Fibroblast of pulmonary artery (primary cell): Measurements from ENCODE around the gene MTHFD1L.

Source experiments
- DNase-seq: peaks from one replicate; pipeline ENCODE4 v3.0.0-alpha.2; 2010; ENCODE audit warnings: low read depth
- H3K4me3 ChIP-seq: replicated peaks from 2 replicates; pipeline ENCODE4 v1.5.1; 2011; ENCODE audit warnings: low read depth, mild to moderate bottlenecking, control low read depth, low read length, moderate library complexity
- TF ChIP-seq, protein P1 (sequence below): IDR thresholded peaks from 2 replicates; pipeline ENCODE4 v1.5.1; 2011; ENCODE audit warnings: mild to moderate bottlenecking, control low read depth, low read length, inconsistent platforms; ENCODE audit errors: missing control alignments

MTHFD1L gene

DNA sequence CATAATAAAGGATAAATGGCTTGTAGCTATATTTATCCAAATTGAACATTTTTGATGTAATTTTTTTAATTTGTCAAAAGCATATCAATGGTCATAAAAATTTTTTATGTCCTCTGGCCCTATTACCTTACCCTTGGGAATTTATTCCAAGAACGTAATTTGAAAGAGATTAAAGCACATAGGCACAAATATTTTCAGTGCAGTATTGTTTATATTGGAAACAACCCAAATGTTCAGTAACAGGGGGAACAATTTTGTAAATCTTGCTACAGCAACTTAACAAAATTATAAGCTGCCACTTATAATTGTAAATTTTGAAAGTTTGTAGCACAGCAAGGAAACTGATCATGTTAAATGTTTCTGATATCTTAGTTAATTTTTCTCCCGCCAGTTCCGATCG, 142.4 kb downstream of the MTHFD1L start:
- DNase-seq = no peak
- TF ChIP-seq, protein P1, sequence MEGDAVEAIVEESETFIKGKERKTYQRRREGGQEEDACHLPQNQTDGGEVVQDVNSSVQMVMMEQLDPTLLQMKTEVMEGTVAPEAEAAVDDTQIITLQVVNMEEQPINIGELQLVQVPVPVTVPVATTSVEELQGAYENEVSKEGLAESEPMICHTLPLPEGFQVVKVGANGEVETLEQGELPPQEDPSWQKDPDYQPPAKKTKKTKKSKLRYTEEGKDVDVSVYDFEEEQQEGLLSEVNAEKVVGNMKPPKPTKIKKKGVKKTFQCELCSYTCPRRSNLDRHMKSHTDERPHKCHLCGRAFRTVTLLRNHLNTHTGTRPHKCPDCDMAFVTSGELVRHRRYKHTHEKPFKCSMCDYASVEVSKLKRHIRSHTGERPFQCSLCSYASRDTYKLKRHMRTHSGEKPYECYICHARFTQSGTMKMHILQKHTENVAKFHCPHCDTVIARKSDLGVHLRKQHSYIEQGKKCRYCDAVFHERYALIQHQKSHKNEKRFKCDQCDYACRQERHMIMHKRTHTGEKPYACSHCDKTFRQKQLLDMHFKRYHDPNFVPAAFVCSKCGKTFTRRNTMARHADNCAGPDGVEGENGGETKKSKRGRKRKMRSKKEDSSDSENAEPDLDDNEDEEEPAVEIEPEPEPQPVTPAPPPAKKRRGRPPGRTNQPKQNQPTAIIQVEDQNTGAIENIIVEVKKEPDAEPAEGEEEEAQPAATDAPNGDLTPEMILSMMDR = no peak
- no peak overlapping the region for H3K4me3 ChIP-seq

DNA sequence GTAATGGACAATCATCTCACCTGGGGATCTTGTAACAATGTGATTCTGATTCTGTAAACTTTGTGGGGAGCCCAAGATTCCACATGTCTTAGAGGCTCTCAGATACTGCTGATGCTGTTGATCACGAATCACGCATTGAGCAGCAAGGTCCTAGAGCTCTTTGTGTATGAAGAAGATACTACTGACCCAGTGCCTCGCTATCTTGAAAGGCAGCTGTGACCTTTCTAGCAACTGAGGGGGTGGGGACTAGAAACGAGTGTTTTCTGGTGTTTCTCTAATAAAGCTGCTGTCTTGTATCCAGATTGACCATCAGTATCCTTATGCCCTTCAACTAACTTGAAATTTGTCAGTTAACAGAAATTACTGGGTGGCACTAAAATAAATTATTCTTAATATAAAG, 142.9 kb downstream of the MTHFD1L start:
- no peak for DNase-seq
- TF ChIP-seq, protein P1 = no peak
- no peak overlapping the region for H3K4me3 ChIP-seq

DNA sequence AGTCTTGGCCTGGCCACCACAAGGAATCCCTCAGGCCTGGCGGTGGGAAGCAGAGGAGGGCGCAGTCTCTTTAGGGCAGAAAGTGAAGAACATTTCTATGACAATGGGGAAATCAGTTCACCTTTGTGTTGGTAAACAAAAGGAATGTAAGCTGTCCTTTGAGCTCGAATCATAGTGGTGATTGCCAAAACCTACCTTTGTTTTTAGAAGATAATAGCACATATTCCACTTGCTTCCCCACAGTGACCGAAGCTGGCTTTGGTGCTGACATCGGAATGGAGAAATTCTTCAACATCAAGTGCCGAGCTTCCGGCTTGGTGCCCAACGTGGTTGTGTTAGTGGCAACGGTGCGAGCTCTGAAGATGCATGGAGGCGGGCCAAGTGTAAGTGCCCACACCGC, 144.1 kb downstream of the MTHFD1L start:
- TF ChIP-seq, protein P1 = no peak
- no peak overlapping the region for H3K4me3 ChIP-seq
- no peak for DNase-seq

DNA sequence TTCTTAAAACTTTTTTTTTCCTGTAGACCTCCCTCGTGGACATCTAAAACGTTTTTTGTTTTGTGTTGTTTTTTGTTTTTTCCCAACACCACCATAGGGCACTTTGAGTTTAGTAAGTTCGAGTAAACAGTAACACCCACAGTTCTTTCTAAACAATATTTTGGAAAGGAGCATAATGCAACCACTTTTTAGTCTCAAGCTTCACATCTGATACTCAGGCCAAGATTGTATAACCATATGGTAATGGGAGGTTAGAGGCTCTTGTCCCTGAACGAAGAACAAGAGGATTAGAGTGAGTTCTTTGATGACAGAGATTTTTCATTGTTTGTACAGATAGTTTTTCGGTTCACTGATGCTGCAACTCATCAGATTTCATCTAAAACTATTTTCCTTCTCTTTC, 144.6 kb downstream of the MTHFD1L start:
- TF ChIP-seq, protein P1 = no peak
- H3K4me3 ChIP-seq = no peak overlapping the region
- DNase-seq = no peak

DNA sequence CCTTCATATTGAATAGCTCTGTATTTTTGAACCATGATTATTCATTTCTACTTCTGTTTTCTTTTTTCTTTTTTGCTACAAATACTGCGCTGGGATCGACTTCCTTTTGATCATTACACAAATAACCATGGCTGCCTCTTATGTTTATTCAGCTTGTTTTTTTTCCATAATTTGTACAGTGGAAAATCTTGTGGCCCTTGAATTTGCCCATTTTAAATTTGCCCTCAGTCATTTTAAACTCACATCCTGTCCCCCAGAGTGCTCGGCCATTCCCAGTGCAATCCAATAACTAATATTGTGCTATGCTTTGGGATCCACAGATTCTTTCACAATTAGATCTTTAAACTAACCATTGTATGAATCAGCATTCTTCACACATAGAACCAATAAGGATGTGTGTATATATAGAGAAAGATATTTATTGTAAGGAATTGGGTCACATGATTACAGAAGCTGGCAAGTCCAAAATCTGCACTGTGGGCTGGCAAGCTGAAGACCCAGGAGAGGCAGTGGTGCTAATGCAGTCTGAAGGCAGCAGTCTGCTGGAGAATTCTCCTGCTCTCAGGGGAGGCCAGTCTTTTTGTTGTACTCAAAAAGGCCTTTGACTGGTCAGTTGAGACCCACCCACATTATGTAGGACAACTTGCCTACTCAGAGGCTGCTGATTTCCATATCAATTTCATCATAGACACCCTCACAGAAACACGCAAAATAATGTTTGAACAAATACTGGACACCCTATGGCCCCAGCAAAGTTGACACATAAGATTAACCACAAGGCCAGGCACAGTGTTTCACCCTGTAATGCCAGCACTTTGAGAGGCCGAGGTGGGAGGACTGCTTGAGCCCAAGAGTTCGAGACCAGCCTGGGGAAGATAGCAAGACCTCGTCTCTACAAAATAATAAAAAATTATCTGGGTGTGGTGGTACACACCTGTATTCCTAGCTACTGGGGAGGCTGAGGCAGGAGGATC, 147.1 kb downstream of the MTHFD1L start:
- TF ChIP-seq, protein P1 = no peak
- DNase-seq = no peak
- no peak overlapping the region for H3K4me3 ChIP-seq

DNA sequence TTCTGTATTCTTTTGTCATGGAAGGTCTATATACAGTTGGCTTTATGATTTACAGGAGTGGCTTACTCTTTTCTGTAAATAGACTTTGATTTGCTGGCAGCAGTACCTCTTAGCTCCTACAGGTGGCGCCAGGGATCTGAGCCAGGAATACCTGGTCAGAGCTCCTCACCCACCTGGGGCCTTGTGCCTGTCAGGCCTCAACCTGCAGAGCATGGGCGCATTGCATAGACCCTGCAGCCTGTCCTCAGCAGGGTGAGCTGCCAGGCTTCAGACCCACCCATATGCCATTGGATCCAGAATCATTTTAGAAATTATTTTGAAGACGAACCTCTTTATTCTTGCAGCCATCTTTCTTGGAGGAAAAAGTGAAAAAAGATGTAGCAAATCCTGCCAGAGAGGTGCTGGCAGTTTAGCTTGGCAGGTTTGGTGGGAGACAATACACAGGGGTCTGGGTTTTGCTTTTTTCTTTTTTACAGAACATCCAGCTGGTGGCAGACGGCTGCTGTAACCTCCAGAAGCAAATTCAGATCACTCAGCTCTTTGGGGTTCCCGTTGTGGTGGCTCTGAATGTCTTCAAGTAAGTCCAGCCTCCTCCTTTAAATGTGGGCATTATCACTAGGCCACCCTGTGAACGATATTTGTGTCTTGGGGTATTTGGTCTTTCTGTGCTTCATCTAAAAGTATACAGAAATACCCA, 149.1 kb downstream of the MTHFD1L start:
- H3K4me3 ChIP-seq = no peak overlapping the region
- TF ChIP-seq, protein P1 = peak; percentile 96
- peak; percentile 79 for DNase-seq
